ENCODE data around the gene PNPLA7. TPM values are rescaled to one million over a fixed set of nuclear protein-coding genes. Genes with fewer than 3 reads are reported as not detected.
"Not testable (repeated sequence)": the region's sequence is repeated elsewhere in the genome, so short reads cannot be mapped to it uniquely, and the experiment has no call there.

The PNPLA7 gene
- total RNA-seq, 1 donor from 2014 or later, result 13.5 TPM

DNA sequence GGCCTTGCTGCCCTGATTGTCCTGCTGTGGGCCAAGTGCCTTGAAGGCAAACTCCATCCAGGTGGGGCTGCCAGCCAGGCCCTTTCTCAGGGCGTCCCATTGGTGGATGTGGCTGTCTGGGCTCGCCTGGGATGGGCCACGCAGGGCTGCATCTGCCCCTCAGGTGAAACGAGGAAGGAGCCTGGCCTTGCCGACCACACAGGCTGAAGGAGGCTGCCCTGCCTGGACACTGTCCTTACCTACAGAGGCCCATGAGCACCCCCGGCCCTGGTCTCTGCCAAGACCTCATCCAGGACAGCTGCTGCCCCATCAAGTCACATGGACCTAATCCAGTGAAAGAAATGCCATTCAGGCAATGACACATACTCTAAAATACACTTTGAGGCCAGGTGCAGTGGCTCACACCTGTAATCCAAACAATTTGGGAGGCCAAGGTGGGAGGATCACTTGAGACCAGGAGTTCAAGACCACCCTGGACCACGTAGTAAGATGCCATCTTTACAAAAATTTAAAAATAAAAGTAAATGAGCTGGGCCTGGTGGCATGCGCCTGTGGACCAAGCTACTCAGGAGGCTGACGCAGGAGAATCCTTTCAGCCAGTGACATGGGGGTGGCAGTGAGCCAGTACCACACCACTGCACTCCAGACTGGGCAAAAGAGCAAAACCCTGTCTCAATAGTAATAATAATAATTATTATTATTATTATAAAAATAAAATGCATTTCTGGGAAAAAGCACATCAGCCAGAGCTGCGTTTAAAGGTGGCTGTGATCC, 33.9 kb downstream of the PNPLA7 start:
- intact Hi-C loops (cut with DNase I), result no loop called here
- Histone ChIP-seq H3K27ac (no peak overlapping the region), H3K9me3 (no peaks in the 10 kb centered on the region), H3K4me3 (no peak overlapping the region), H3K27me3 (no peaks in the 10 kb centered on the region), H3K36me3 (peaks cover 0 to 17% of the 10 kb centered on the region in 2 donors), H3K4me1 (no peaks in the 10 kb centered on the region)
- TF ChIP-seq, protein P1, sequence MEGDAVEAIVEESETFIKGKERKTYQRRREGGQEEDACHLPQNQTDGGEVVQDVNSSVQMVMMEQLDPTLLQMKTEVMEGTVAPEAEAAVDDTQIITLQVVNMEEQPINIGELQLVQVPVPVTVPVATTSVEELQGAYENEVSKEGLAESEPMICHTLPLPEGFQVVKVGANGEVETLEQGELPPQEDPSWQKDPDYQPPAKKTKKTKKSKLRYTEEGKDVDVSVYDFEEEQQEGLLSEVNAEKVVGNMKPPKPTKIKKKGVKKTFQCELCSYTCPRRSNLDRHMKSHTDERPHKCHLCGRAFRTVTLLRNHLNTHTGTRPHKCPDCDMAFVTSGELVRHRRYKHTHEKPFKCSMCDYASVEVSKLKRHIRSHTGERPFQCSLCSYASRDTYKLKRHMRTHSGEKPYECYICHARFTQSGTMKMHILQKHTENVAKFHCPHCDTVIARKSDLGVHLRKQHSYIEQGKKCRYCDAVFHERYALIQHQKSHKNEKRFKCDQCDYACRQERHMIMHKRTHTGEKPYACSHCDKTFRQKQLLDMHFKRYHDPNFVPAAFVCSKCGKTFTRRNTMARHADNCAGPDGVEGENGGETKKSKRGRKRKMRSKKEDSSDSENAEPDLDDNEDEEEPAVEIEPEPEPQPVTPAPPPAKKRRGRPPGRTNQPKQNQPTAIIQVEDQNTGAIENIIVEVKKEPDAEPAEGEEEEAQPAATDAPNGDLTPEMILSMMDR (IDR thresholded peaks at IDR 0.05), result no peak
- DNase-seq (ENCODE audit: low spot score in 2 of 2), result no peak

DNA sequence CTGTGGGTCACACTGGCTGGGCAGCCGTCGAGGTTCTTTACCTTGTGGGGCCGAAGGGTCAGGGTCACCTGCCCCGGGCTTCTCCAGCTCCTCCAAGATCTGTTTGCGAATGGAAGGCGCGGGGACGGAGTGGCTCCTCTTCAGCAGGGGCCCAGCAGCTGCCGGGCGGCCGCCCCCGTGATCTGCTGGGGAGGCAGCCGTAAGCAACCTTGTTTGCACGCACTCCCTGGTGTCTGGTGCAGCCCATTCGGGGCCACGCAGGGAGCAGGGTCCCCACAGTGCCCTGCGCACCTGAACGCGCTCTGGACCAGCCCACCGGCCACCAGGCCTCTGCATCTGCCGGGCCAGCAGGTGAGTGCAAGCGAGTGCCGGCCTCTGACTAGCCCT, 34.9 kb downstream of the PNPLA7 start:
- Histone ChIP-seq H3K4me1 (no peaks in the 10 kb centered on the region), H3K27me3 (no peaks in the 10 kb centered on the region), H3K27ac (no peak overlapping the region), H3K9me3 (no peaks in the 10 kb centered on the region), H3K36me3 (peaks cover 0 to 17% of the 10 kb centered on the region in 2 donors), H3K4me3 (no peak overlapping the region)
- intact Hi-C loops (cut with DNase I), result no loop called here
- TF ChIP-seq, protein P1 (IDR thresholded peaks at IDR 0.05), result no peak
- DNase-seq (ENCODE audit: low spot score in 2 of 2), result no peak

DNA sequence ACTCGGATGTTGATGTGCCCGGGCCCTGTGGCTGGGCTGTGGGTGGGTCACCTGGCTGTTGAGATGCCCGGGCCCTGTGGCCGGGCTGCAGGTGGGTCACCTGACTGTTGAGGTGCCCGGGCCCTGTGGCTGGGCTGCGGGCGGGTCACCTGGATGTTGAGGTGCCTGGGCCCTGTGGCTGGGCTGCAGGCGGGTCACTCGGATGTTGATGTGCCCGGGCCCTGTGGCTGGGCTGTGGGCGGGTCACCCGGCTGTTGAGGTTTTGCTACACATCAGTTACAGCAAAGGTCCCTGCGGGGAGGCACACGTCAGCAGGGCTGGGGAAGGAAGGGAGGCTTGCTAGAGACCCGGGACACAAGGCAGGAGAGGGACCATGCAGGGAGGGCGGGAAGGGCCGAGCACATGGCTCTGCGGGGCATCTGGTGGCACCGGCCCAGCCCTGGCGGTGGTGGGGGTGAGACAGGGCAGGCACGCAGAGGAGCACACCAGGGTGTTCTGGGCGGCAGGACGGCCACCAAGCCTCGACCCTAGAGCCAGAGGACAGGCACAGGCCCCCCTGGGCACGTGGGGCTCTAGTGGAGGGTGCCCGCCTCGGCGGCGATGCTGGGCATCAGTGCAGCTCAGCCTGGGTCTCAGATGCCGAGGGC, 35.4 kb downstream of the PNPLA7 start:
- H3K9me3 ChIP-seq, result no peaks in the 10 kb centered on the region
- H3K4me3 ChIP-seq, result no peak overlapping the region
- no peaks in the 10 kb centered on the region for H3K4me1 ChIP-seq
- H3K27ac ChIP-seq, result no peak overlapping the region
- no peak for DNase-seq (ENCODE audit: low spot score in 2 of 2)
- TF ChIP-seq, protein P1 (IDR thresholded peaks at IDR 0.05), result no peak
- intact Hi-C loops (cut with DNase I), result no loop called here
- no peaks in the 10 kb centered on the region for H3K27me3 ChIP-seq
- peaks cover 0 to 15% of the 10 kb centered on the region in 2 donors for H3K36me3 ChIP-seq

DNA sequence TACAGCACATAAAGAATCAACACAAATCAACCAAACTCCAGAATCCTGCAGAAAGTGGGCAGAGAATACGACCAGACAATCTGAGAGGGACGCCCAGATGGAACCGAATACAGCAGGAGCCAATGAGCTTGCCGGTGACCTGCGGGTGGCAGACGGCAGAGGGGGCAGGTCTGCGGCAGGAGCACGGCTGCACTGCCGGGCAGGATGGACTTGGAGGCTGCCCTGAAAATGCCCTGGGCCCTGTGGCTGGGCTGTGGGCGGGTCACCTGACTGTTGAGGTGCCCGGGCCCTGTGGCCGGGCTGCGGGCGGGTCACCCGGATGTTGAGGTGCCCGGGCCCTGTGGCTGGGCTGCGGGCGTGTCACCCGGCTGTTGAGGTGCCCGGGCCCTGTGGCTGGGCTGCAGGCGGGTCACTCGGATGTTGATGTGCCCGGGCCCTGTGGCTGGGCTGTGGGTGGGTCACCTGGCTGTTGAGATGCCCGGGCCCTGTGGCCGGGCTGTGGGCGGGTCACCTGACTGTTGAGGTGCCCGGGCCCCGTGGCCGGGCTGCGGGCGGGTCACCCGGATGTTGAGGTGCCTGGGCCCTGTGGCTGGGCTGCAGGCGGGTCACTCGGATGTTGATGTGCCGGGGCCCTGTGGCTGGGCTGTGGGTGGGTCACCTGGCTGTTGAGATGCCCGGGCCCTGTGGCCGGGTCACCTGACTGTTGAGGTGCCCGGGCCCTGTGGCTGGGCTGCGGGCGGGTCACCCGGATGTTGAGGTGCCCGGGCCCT, 36.2 kb downstream of the PNPLA7 start:
- intact Hi-C loops (cut with DNase I); H3K4me3 ChIP-seq; H3K27me3 ChIP-seq; H3K4me1 ChIP-seq; H3K27ac ChIP-seq; H3K36me3 ChIP-seq; DNase-seq (ENCODE audit: low spot score in 2 of 2); H3K9me3 ChIP-seq: not testable (repeated sequence)

DNA sequence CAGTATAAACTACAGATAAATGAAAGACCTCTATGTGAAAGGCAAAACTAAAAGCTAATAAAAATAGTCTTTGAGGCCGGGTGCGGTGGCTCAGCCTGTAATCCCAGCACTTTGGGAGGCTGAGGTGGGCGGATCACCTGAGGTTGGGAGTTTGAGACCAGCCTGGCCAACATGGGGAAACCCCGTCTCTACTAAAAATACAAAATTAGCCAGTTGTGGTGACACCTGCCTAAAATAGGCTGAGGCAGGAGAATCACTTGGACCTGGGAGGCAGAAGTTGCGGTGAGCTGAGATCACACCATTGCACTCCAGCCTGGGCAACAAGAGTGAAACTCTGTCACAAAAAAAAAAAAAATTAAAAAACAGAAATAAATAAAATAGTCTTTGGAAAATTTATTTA, 37.1 kb downstream of the PNPLA7 start:
- H3K27me3 ChIP-seq; H3K9me3 ChIP-seq; DNase-seq (ENCODE audit: low spot score in 2 of 2); intact Hi-C loops (cut with DNase I); H3K27ac ChIP-seq; H3K36me3 ChIP-seq; H3K4me3 ChIP-seq; H3K4me1 ChIP-seq: not testable (repeated sequence)

DNA sequence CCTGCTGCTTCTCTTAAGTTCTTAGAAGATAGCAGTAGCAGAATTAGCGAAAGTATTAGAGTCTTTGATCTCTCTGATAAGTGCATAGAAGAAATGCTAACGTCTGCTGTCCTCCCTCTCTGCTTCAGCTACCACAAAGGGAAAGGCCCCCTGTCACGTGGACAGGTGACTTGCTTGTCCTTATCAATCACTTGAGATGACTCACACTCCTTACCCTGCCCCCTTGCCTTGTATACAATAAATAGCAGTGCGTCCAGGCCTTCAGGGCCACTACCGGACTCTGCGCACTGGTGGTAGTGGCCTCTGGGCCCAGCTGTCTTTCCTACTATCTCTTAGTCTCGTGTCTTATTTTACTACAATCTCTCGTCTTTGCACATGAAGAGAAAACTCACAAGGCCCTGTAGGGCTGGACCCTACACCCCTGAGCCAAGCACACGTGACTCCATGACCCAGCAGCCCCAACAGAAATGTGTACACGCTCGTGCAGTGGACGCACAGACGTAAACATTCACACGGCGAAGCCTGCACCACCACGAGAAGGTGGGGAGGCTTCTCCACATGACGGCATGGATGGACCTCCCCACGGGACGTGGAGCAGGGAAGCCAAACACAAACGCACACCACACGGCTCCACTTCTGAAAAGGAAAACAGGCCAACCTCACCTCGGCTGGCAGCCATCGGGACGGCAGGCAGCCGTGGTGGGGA, 38.3 kb downstream of the PNPLA7 start:
- TF ChIP-seq, protein P1 (IDR thresholded peaks at IDR 0.05), result no peak
- H3K27me3 ChIP-seq, result no peaks in the 10 kb centered on the region
- no peak overlapping the region for H3K4me3 ChIP-seq
- peaks cover 3 to 9% of the 10 kb centered on the region in 2 donors for H3K36me3 ChIP-seq
- intact Hi-C loops (cut with DNase I), result no loop called here
- DNase-seq (ENCODE audit: low spot score in 2 of 2), result no peak
- H3K4me1 ChIP-seq, result no peaks in the 10 kb centered on the region
- H3K9me3 ChIP-seq, result no peaks in the 10 kb centered on the region
- no peak overlapping the region for H3K27ac ChIP-seq

DNA sequence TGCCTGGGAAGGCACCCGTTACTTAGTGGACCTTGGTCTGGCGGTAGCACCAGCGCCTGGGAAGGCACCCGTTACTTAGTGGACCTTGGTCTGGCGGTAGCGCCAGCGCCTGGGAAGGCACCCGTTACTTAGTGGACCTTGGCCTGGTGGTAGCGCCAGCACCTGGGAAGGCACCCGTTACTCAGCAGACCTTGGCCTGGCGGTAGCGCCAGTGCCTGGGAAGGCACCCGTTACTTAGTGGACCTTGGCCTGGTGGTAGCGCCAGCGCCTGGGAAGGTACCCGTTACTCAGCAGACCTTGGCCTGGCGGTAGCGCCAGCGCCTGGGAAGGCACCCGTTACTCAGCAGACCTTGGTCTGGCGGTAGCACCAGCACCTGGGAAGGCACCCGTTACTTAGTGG, 39.1 kb downstream of the PNPLA7 start:
- H3K9me3 ChIP-seq; DNase-seq (ENCODE audit: low spot score in 2 of 2); H3K4me1 ChIP-seq; H3K36me3 ChIP-seq; H3K27me3 ChIP-seq; H3K27ac ChIP-seq; intact Hi-C loops (cut with DNase I); H3K4me3 ChIP-seq: not testable (repeated sequence)

All from ascending aorta (tissue), 2 donors.